HG02943 (cell line): ENCODE results near the gene ENDOV.

Experiments used
- ATAC-seq: cut with Tn5 transposase; IDR thresholded peaks from one replicate; pipeline ENCODE4 v1.9.1; 2021; ENCODE audit warnings: mild to moderate bottlenecking, low read depth, moderate library complexity; ENCODE audit not compliant: unreplicated experiment

ENDOV gene

DNA sequence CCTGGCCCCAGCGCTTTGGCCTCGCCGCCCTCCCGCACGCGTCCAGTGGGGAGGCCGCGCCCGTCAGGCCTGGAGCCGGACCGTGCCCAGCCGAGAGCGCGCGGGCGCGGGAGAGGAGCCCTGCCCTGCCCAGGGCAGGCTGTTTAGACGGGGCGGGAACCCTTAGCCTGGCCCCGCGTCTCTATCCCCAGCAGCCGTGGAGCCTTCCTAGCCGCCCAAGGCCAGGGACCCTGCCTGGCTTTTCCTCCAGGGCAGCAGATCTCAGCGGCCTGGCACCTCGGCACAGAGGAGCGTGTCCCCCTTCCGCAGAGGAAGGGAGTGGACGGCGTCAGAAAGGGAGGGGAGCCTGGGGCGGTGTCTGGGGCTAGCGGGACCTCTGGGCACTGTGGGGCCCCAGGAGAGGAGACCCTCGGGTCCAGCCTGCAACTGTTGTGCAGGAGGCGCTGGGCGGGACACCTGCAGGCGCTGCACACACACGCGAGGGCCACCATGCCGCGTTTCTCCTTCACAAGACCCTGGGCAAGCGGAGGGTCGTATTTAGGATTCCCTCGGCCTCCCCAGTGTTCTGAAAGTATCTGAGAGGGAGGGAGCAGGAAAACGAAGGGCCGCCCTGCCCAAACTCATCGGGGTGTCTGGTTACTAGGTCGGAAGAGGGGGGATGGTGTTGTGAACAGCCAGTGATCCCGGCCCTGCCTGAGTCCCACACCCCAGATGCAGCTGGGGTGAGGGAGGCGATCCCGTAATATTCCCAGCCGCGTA lies 63.7 kb downstream of the ENDOV start:
- ATAC-seq, result no peak

DNA sequence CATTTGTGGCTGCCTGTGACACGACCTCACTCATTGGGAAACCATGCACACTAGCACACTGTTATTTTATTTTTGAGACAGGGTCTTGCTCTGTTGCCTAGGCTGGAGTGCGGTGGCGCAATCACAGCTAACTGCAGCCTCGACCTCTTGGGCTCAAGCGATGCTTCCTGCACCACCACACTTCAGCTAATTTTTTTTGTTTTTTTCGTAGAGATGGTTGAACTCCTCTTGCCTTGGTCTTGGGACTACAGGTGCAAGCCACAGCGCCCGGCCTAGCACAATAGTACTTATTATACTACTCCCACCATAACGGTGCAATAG lies 64.2 kb downstream of the ENDOV start:
- no peak for ATAC-seq

DNA sequence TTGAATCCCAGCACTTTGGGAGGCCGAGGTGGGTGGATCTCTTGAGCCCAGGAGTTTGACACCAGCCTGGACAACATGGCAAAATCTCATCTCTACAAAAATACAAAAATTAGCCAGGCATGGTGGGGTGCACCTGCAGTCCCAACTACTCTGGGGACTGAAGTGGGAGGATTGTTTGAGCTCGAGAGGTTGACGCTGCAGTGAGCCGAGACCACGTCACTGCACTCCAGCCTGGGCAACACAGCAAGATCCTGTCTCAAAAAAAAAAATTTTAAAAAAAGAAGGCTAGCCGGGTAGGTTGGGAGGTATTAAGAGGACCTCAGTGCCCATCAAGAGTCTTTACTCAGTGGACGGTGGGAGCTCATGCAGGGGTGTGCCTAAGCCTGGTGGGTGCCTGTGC lies 65.3 kb downstream of the ENDOV start:
- ATAC-seq, result no peak

DNA sequence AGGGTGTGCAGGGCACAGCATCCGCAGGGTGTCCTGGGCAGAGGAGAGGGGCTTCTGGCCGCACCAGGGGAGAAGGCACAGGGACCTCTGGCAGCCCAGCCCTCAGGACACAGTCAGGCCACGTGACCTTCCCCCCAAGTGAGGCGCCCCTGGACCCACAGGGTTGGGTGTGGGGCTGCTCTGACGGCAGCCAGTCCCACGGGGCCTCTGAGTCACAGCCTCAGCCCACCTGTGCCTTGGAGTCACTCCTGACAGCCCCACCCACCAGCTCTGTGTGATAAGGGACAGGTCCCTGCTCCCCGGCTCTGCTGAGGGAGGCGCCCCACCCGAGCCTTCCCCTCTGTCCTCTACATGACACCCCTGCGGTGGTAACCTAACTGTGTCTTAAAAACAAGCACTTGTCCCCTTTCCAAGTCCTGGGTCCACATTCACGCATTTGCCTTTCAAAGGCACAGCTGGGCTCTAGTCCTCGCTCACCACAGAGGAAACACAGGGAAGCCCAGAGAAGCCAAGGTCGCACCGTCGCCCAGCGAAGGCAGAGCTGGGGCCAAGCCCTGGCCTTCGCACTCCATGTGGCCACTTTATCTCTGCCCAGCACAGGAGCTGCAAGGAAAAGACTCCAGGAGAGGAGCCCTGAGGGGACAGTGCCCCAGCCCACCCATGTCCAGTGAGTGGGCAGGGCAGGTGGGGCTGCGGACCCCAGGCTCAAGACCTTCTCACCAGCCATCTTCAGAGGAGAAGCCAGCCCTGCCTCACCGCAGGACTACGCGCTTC lies 66.5 kb downstream of the ENDOV start:
- no peak for ATAC-seq

DNA sequence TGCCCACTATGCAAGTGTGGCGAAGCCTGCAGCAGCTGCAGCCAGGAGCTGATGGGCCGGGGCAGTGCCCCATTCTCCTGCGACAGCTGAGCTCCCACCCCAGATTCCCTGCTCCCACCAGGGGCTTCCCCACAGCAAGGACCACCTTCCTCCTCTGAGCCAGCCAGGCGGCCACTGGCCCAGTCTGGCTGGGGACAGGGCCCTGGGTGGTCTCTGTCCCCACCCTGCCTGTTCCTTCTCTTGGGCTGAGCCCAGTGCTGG lies 67.0 kb downstream of the ENDOV start:
- no peak for ATAC-seq

DNA sequence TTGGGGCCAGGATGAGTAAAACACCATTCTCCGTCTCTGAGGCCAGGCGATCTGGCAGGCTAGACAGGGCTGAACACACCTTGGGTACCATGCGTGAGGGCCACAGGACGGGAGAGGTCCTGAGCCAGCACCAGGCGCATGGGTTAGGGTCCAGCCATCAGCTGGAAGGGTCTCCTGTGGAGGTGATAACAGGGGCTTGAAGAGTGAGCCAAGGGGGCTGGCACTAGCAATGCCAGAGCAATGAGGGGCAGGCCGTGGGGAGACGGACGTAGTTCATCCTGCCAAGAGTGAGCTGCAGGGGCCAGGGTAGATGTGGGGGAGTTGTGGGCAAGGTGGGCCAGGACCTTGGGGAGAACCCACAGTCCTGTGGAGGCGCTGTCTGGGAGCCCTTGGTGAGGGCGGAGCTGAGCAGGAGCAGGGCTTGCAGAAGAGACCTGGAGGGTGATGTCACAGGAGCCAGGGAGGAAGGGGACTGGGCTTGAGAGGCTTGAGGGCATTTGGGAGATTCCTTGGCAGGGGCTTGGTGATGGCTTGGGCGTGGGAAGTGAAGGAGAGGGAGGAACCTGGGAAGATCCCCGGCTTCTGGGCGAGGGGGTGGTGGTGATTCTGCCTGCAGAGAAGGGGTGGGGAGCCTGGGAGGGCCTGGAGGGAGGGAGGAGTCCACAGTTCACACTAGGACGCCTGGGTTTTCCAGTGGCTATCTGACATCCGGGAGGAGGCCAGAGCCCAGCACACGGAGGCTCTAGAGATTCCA lies 67.8 kb downstream of the ENDOV start:
- no peak for ATAC-seq

DNA sequence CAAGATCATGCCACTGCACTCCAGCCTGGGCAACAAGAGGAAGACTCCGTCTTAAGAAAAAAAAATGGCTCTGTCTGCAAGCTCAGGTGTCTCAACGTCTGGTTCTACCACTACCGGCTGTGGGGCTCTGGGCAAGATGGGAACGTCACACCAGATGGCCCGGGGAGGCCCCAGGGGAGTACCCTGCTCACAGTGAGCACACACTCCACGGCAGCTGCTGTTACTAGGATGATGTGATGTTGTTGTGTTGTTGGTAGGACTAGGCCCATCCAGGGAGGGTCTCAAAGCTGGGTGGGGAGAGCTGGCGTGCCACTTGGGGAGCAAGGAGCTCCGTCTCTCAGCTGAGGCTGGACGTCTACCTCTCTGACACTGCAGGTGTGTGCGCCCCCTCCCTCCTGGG lies 70.9 kb downstream of the ENDOV start:
- ATAC-seq, result no peak

DNA sequence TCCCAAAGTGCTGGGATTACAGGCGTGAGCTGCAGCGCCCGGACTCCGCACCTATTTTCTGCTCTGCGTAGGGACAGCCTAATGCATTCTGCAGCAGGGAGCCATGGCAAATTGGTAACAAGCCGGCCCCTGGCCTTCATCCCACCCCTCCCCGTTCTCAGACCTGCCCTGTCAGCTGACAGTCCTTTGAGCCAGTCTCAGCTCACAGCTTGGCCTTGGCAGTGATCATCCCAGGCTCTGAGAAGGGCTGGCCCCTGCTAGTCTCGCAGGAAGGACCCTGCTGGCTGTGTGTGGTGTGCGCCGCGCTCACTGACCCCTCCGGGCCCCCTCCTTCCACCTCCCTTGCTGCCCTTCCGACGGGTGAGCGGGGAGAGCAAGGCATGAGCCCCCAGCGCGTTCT lies 71.7 kb downstream of the ENDOV start:
- ATAC-seq, result no peak

DNA sequence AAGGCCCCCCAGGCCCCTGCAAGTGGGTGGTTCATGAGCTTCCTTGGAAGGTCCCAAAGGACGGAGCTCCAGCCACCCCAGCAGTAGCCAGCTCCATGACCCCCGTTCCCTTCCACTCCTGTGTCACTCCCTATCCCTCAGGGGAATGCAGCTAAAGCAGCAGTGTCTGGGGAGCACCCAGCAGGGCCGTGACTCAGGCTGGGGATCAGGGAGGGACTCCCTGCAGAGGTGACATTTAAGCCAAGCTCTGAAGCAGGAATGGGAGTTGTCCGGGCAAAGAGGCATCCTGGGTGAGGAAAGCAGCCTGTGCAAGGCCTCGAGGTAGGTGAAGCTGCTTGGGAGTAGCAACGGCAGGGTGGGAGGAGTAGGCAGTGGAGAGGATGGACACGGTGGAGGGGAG lies 72.5 kb downstream of the ENDOV start:
- ATAC-seq, result no peak
